ENCODE results near the gene VSTM4.

Gene VSTM4

GRCh38 chr10:49029666-49030065 lies 85.7 kb downstream of the VSTM4 start:
- H3K4me3 Mint-ChIP-seq, result no peak overlapping the region
- no peaks in the 10 kb centered on the region for H3K9me3 Mint-ChIP-seq
- ATAC-seq (replicated peaks; ENCODE audit: extremely low read depth, poor library complexity, severe bottlenecking) (no peak), DNase-seq (ENCODE audit: low spot score in 2 of 2) (no peak)
- no peaks in the 10 kb centered on the region for H3K4me1 Mint-ChIP-seq
- no peak overlapping the region for H3K27ac Mint-ChIP-seq (ENCODE audit: low read depth)
- H3K36me3 Mint-ChIP-seq (ENCODE audit: insufficient read depth), result peaks cover 3% of the 10 kb centered on the region
- no peaks in the 10 kb centered on the region for H3K27me3 Mint-ChIP-seq

- no peaks in the 10 kb centered on the region for H3K27me3 Mint-ChIP-seq
- no peaks in the 10 kb centered on the region for H3K9me3 Mint-ChIP-seq
- ATAC-seq (replicated peaks; ENCODE audit: extremely low read depth, poor library complexity, severe bottlenecking) (no peak), DNase-seq (ENCODE audit: low spot score in 2 of 2) (no peak)
- H3K4me1 Mint-ChIP-seq, result no peaks in the 10 kb centered on the region
- no peak overlapping the region for H3K4me3 Mint-ChIP-seq
- no peak overlapping the region for H3K27ac Mint-ChIP-seq (ENCODE audit: low read depth)
- peaks cover 3% of the 10 kb centered on the region for H3K36me3 Mint-ChIP-seq (ENCODE audit: insufficient read depth)
Observed at GRCh38 chr10:49028639-49029038, 86.7 kb downstream of the VSTM4 start.

- DNase-seq (ENCODE audit: low spot score in 2 of 2), result no peak
- peaks cover 4% of the 10 kb centered on the region for H3K27me3 Mint-ChIP-seq
- H3K36me3 Mint-ChIP-seq (ENCODE audit: insufficient read depth), result no peaks in the 10 kb centered on the region
- no peaks in the 10 kb centered on the region for H3K4me1 Mint-ChIP-seq
- peaks cover 3% of the 10 kb centered on the region for H3K9me3 Mint-ChIP-seq
- no peak overlapping the region for H3K4me3 Mint-ChIP-seq
- ATAC-seq (replicated peaks; ENCODE audit: extremely low read depth, poor library complexity, severe bottlenecking), result no peak
- no peak overlapping the region for H3K27ac Mint-ChIP-seq (ENCODE audit: low read depth)
Observed at GRCh38 chr10:49025347-49025983, 89.9 kb downstream of the VSTM4 start.

- Mint-ChIP-seq H3K27ac (ENCODE audit: low read depth) (no peak overlapping the region), H3K27me3 (peaks cover 14% of the 10 kb centered on the region), H3K4me1 (no peaks in the 10 kb centered on the region), H3K36me3 (ENCODE audit: insufficient read depth) (no peaks in the 10 kb centered on the region), H3K9me3 (peaks cover 11% of the 10 kb centered on the region), H3K4me3 (no peak overlapping the region)
- ATAC-seq (replicated peaks; ENCODE audit: extremely low read depth, poor library complexity, severe bottlenecking) (no peak), DNase-seq (ENCODE audit: low spot score in 2 of 2) (no peak)
Observed at GRCh38 chr10:49024484-49024883, 90.8 kb downstream of the VSTM4 start.

DNA sequence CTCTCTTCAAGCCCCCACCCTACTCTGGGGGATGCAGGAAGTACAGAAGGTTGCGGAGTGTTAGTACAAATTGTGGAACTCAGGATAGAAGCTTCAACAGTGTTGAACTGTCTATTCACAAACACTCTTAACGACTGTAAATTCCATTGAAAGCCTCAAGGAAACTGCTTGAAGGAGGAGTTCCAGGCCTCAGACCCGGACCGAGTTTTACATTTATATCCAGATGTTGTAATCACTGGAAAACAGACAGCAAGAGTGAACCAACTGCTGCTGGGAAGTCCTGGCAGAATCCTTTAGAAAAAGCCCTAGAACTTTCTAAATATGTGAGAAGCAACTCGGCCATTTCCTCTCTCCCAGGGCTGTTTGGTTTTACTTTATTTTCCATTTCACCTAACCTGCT lies 91.6 kb downstream of the VSTM4 start:
- H3K27ac Mint-ChIP-seq (ENCODE audit: low read depth), result no peak overlapping the region
- H3K4me1 Mint-ChIP-seq, result no peaks in the 10 kb centered on the region
- H3K27me3 Mint-ChIP-seq, result peaks cover 22% of the 10 kb centered on the region
- DNase-seq (ENCODE audit: low spot score in 2 of 2) (no peak), ATAC-seq (replicated peaks; ENCODE audit: extremely low read depth, poor library complexity, severe bottlenecking) (no peak)
- H3K4me3 Mint-ChIP-seq, result no peak overlapping the region
- H3K36me3 Mint-ChIP-seq (ENCODE audit: insufficient read depth), result no peaks in the 10 kb centered on the region
- peaks cover 11% of the 10 kb centered on the region for H3K9me3 Mint-ChIP-seq

DNA sequence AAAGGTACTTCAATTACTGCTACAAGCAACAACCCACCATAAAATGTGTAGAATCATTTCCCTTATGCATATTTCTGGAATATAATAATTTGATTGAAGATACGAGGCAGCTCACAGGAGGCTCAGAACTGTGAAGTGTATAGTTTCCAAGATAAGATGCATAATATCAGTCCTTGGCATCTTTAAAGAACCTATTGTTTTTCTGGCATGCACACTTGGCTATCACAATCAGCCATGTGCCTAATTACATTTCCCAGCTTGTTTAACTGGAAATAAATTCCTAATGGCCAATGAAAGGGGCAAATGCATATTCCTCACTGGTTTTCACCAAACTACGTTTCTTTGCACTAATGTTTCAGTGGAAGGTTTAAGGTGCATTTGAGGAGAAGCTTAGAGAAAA lies 92.3 kb downstream of the VSTM4 start:
- Mint-ChIP-seq H3K36me3 (ENCODE audit: insufficient read depth) (no peaks in the 10 kb centered on the region), H3K4me1 (no peaks in the 10 kb centered on the region), H3K4me3 (no peak overlapping the region), H3K27ac (ENCODE audit: low read depth) (no peak overlapping the region), H3K27me3 (peaks cover 24% of the 10 kb centered on the region), H3K9me3 (peaks cover 11% of the 10 kb centered on the region)
- no peak for DNase-seq (ENCODE audit: low spot score in 2 of 2)
- no peak for ATAC-seq (replicated peaks; ENCODE audit: extremely low read depth, poor library complexity, severe bottlenecking)

DNA sequence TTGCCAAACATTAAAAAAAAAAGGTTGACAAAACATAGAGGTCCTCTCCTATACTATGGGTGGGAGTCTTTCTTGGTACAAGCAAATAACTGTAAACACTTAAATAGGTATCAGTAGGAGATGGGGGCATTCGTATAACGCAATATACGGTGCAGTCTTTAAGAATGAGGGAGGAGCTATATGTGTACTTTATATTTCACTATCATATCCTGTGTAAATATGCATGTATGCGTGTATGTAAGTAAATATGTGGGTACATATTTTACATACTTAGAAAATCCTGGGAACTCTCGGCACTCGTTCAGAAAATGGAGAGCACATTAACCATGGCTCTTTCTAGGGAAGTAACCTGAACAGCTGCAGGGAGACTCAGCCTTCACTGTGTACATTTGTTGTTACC lies 93.6 kb downstream of the VSTM4 start:
- no peak for DNase-seq (ENCODE audit: low spot score in 2 of 2)
- H3K27ac Mint-ChIP-seq (ENCODE audit: low read depth), result no peak overlapping the region
- peaks cover 38% of the 10 kb centered on the region for H3K27me3 Mint-ChIP-seq
- peaks cover 11% of the 10 kb centered on the region for H3K9me3 Mint-ChIP-seq
- ATAC-seq (replicated peaks; ENCODE audit: extremely low read depth, poor library complexity, severe bottlenecking), result no peak
- no peak overlapping the region for H3K4me3 Mint-ChIP-seq
- no peaks in the 10 kb centered on the region for H3K36me3 Mint-ChIP-seq (ENCODE audit: insufficient read depth)
- H3K4me1 Mint-ChIP-seq, result no peaks in the 10 kb centered on the region

DNA sequence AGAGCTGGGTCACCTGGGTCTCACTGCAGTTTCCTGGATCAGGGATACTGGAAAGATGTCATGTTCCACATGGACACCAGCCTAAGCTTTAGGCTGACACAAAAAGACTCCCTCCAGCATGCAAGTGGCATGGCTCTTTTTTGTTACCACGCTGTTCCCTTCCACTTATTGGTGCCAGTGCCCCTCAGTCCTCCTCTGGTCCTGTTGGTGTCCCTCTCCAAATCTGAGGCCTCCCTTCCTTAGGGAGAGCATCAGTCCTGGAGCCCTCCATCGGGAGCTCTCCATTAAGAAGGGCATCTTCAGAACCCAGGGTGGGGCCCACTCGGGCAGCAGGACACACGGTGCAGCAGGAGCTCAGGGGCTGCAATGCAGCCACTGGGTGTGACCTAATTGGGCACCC lies 99.6 kb downstream of the VSTM4 start:
- Mint-ChIP-seq H3K9me3 (peaks cover 11% of the 10 kb centered on the region), H3K36me3 (ENCODE audit: insufficient read depth) (peaks cover 2% of the 10 kb centered on the region), H3K4me3 (no peak overlapping the region), H3K4me1 (no peaks in the 10 kb centered on the region), H3K27me3 (peaks cover 39% of the 10 kb centered on the region), H3K27ac (ENCODE audit: low read depth) (no peak overlapping the region)
- ATAC-seq (replicated peaks; ENCODE audit: extremely low read depth, poor library complexity, severe bottlenecking) (no peak), DNase-seq (ENCODE audit: low spot score in 2 of 2) (no peak)

DNA sequence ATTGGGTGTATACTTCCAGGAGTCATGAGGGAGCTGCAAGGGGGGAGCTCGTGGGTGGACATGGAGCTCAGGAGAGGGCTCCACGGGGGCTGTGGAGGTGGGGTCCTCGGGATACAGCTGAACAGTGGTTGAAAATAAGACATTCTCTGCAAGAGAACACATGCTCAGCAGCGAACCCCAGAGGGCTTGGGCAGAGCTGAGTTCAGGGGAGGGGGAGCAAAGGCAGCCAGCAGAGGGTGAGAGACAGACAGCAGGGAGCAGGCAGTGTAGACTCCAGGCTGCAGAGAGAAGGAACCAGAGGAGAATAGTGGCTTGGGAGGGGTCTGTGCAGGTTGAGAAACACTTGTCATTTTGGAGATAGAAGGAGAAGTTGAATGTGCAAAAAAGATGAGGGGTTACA lies 102.7 kb downstream of the VSTM4 start:
- H3K27ac Mint-ChIP-seq (ENCODE audit: low read depth), result no peak overlapping the region
- no peak for ATAC-seq (replicated peaks; ENCODE audit: extremely low read depth, poor library complexity, severe bottlenecking)
- DNase-seq (ENCODE audit: low spot score in 2 of 2), result no peak
- peaks cover 2% of the 10 kb centered on the region for H3K36me3 Mint-ChIP-seq (ENCODE audit: insufficient read depth)
- H3K4me3 Mint-ChIP-seq, result no peak overlapping the region
- H3K9me3 Mint-ChIP-seq, result no peaks in the 10 kb centered on the region
- no peaks in the 10 kb centered on the region for H3K4me1 Mint-ChIP-seq
- H3K27me3 Mint-ChIP-seq, result peaks cover 12% of the 10 kb centered on the region

DNA sequence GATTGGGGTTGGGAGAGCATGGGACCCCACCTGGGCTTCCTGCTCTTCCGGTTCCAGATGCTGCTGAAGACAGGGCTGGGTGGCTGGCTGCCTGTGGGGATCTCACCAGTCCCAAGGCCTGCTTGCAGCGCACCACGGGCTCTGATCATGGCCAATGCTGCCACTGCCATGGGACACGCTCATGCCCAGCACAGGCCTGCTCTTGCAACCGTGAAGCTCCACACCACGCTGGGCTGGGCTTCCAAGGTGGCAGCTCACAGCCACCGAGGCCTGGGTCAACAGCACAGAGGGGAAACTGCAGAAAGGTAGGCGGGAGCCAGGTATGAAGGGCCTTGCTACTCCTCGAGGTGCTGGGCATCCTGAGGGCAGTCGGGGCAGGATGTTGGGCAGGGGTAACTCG lies 103.6 kb downstream of the VSTM4 start:
- ATAC-seq (replicated peaks; ENCODE audit: extremely low read depth, poor library complexity, severe bottlenecking), result no peak
- Mint-ChIP-seq H3K4me3 (no peak overlapping the region), H3K27ac (ENCODE audit: low read depth) (no peak overlapping the region), H3K4me1 (no peaks in the 10 kb centered on the region), H3K9me3 (no peaks in the 10 kb centered on the region), H3K27me3 (peaks cover 3% of the 10 kb centered on the region), H3K36me3 (ENCODE audit: insufficient read depth) (peaks cover 2% of the 10 kb centered on the region)
- no peak for DNase-seq (ENCODE audit: low spot score in 2 of 2)

- Mint-ChIP-seq H3K27ac (ENCODE audit: low read depth) (no peak overlapping the region), H3K4me3 (no peak overlapping the region), H3K27me3 (no peaks in the 10 kb centered on the region), H3K36me3 (ENCODE audit: insufficient read depth) (peaks cover 2% of the 10 kb centered on the region), H3K9me3 (no peaks in the 10 kb centered on the region), H3K4me1 (no peaks in the 10 kb centered on the region)
- no peak for DNase-seq (ENCODE audit: low spot score in 2 of 2)
- ATAC-seq (replicated peaks; ENCODE audit: extremely low read depth, poor library complexity, severe bottlenecking), result no peak
Observed at GRCh38 chr10:49010865-49011264, 104.5 kb downstream of the VSTM4 start.

DNA sequence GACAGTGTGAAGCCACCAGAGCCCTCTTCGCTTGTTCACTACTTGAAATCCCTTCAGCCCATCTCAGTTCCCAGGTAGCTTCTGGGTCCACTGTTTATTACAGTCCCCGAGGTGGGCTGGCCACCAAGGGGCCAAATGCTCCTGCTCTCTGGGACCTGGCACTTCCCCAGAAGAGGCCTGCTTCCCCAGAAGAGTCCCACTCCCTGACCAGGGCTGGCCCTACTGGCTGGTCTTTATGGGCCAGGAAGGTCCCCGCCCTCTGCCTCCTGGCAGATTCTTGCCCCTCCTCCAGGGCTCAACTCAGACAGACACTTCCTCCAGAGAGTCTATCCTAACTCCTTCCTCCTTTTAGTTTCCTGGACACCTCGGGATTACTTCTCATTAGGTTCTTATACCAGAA lies 105.0 kb downstream of the VSTM4 start:
- ATAC-seq (replicated peaks; ENCODE audit: extremely low read depth, poor library complexity, severe bottlenecking) (no peak), DNase-seq (ENCODE audit: low spot score in 2 of 2) (no peak)
- peaks cover 2% of the 10 kb centered on the region for H3K36me3 Mint-ChIP-seq (ENCODE audit: insufficient read depth)
- H3K4me1 Mint-ChIP-seq, result no peaks in the 10 kb centered on the region
- H3K4me3 Mint-ChIP-seq, result no peak overlapping the region
- H3K9me3 Mint-ChIP-seq, result no peaks in the 10 kb centered on the region
- H3K27ac Mint-ChIP-seq (ENCODE audit: low read depth), result no peak overlapping the region
- no peaks in the 10 kb centered on the region for H3K27me3 Mint-ChIP-seq

DNA sequence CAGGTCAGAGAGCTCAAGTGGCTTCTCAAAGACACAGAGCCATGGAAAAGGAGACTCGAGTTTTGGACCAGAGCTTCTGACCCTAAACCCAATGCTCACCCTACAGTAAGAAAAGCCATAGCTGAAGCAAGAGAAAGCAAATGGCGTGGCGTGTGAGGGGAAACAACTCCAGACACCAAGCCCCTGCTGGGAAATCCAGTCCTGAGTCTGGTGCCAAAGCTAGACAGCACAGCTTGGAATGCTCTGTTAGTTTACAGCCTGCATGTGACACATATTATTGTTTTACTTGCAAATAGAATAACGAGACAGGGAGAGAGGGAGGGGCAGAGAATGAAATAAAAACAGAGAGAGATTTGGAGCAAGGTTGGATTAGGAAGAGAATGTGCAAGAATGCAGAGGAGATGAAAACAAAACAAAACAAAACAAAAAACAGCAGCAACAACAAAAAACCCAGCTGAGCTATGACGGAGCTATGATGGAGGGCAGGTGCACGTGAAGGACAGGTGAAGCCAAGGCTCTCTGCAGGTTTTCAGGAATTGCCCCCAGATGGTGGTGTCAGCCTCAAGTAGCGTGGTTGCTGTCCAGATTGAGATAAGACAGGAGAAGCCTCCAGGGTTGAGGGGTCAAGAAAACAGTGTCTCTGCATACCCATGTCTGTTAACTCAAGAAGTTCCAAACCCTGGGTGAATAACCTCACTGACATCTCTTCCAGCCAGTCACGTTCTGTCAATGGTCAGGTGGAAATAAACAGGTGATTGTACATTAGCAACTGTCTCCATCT lies 105.9 kb downstream of the VSTM4 start:
- ATAC-seq (replicated peaks; ENCODE audit: extremely low read depth, poor library complexity, severe bottlenecking) (no peak), DNase-seq (ENCODE audit: low spot score in 2 of 2) (no peak)
- no peaks in the 10 kb centered on the region for H3K36me3 Mint-ChIP-seq (ENCODE audit: insufficient read depth)
- no peak overlapping the region for H3K4me3 Mint-ChIP-seq
- no peaks in the 10 kb centered on the region for H3K9me3 Mint-ChIP-seq
- no peak overlapping the region for H3K27ac Mint-ChIP-seq (ENCODE audit: low read depth)
- H3K4me1 Mint-ChIP-seq, result no peaks in the 10 kb centered on the region
- H3K27me3 Mint-ChIP-seq, result no peaks in the 10 kb centered on the region
